Epithelial cell of esophagus (primary cell): Measurements from ENCODE around the gene GABRR3.
A peak's percentile ranks its signal among the peaks of the same experiment; 100 is the strongest.

Source experiments
- DNase-seq: peaks from one replicate; pipeline ENCODE4 v3.0.0; 2010; ENCODE audit warnings: low read depth
- H3K4me3 ChIP-seq: 2 replicates; pipeline ENCODE4 v1.5.1; 2011; ENCODE audit warnings: mild to moderate bottlenecking, low read length, control low read depth
- TF ChIP-seq, protein P1 (sequence below): IDR thresholded peaks from 2 replicates; pipeline ENCODE4 v1.5.1; 2011; ENCODE audit warnings: low read depth, mild to moderate bottlenecking, low read length, control low read depth, inconsistent platforms; ENCODE audit not compliant: insufficient read depth; ENCODE audit errors: missing control alignments

The GABRR3 gene

GRCh38 chr3:98049271-98049670 is 14.2 kb upstream of the GABRR3 start:
- TF ChIP-seq, protein P1, sequence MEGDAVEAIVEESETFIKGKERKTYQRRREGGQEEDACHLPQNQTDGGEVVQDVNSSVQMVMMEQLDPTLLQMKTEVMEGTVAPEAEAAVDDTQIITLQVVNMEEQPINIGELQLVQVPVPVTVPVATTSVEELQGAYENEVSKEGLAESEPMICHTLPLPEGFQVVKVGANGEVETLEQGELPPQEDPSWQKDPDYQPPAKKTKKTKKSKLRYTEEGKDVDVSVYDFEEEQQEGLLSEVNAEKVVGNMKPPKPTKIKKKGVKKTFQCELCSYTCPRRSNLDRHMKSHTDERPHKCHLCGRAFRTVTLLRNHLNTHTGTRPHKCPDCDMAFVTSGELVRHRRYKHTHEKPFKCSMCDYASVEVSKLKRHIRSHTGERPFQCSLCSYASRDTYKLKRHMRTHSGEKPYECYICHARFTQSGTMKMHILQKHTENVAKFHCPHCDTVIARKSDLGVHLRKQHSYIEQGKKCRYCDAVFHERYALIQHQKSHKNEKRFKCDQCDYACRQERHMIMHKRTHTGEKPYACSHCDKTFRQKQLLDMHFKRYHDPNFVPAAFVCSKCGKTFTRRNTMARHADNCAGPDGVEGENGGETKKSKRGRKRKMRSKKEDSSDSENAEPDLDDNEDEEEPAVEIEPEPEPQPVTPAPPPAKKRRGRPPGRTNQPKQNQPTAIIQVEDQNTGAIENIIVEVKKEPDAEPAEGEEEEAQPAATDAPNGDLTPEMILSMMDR = no peak
- no peak for DNase-seq
- H3K4me3 ChIP-seq = no peak overlapping the region

DNA sequence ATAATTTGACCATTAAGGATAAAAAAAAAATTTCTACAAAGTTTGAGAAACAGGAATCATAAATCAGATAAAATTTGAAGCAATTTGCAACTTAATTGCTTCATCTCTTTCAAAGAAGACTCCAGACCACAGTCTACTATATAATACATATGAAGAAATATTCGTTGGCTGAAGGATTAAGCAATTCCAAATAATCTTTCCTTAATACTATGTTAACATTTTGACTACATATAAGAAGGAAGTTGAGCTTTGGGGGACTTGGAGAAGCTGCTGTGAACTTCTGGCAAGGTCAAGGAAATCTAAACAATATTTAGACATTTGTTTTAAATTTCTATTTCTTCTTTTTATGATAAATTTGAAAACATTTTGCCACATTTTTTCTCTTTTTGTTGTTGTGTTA is 13.5 kb upstream of the GABRR3 start:
- no peak overlapping the region for H3K4me3 ChIP-seq
- DNase-seq = no peak
- TF ChIP-seq, protein P1 = no peak

DNA sequence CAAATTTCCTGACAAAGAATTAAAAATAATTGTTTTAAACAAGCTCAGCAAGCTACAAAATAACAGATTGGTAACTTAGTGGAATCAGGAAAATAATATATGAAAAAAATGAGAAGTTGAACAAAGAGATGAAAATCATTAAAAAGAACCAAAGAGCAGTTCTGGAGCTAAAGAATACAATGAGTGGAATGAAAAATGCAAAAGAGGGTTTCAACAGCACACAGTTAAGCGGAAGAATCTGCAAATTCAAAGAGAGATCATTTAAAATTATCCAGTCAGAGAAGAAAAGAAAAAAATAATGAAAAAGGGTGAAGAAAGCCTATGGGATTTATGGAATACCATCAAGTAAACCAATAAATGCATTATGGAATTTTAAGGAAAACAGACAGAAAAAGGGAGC is 6.2 kb upstream of the GABRR3 start:
- DNase-seq = no peak
- TF ChIP-seq, protein P1 = no peak
- no peak overlapping the region for H3K4me3 ChIP-seq

DNA sequence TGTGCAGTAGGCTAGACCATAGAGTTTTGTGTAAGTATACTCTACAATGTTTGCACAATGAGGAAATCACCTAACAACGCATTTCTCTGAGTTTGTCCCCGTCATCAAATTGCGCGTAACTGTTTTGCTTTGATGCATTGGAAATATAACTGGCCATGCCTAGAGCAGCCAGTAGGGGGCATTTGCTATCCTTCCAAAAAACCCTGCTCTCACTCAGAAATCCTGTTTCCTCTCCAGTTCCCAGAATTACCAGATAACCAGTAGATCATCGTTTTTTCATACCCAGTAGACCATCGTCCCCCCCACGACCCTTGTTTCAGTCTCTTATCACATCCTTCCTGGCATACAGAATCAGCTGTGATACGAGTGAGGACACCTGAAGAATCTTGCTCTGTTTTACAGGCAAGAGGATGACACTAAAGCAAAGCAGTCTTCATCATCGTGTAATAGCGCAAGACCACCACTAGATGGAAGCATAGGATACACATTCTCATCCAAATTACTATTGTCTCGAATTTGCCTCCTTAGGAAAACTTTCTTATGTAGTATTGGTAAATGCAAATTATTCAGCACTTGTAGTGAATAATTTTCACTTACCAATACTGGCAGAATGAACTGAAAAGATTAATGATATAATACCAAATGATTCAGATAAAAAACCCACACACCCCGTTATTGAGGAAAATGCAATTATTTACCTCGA is 4.4 kb upstream of the GABRR3 start:
- TF ChIP-seq, protein P1 = peak; percentile 84
- DNase-seq = peak; percentile 88
- H3K4me3 ChIP-seq = peak overlapping the region; percentile 30

- no peak overlapping the region for H3K4me3 ChIP-seq
- TF ChIP-seq, protein P1 = no peak
- no peak for DNase-seq
These were observed 3.8 kb upstream of the GABRR3 start for GRCh38 chr3:98038876-98039275.

DNA sequence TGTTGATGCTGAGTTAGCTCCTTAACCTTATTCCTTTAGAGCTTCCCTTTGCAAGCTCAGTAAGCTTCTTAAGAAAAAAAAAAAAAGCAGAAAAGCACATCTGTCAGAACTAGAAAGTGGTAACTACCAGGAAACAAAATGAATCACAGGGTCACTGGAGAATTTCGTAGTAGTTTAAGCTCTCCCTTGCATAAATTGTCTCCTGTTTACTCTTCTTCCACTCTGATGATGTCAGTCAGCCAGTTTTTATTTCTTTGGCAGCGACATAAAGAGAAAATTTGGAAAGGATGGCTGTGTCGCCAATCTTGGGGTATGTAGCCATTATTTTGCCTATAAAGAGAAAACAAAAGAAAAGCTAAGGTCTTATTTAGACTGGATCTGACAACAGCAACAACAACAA is 3.2 kb upstream of the GABRR3 start:
- no peak overlapping the region for H3K4me3 ChIP-seq
- DNase-seq = no peak
- TF ChIP-seq, protein P1 = no peak

DNA sequence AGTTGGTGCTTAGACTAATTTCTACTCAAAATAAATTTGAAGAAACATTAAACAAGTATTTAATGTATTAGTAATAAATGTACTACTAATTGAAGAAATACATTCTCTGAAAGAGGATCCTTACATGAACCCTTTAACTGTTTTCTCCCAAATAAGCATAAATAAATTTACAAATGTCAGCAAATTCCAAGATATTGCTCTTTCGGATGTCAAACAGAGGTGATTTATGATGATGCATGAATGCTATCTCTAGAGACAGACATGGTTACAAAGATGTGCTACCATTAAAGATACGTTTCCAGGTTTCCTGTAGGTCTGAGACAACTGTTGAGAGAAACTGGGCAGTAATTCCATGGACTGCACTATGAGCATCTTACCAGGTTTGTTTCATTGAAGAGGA is 629 bp downstream of the GABRR3 start:
- TF ChIP-seq, protein P1 = no peak
- H3K4me3 ChIP-seq = no peak overlapping the region
- DNase-seq = no peak
